H9 (cell line): Measurements from ENCODE around the gene ARHGEF16. TPM values are rescaled to one million over a fixed set of nuclear protein-coding genes. Genes with fewer than 3 reads are reported as not detected.

Experiments used
- DNase-seq: peaks from one replicate; pipeline ENCODE4 v3.0.0-alpha.2; 2017
- H2AFZ ChIP-seq: one replicate; pipeline ENCODE4 v1.6.1; 2013; ENCODE audit warnings: mild to moderate bottlenecking, low read length, control low read depth, moderate library complexity
- H2AK5ac ChIP-seq: 2 replicates; pipeline ENCODE4 v1.6.1; 2013; ENCODE audit warnings: low read length, control low read depth, mixed read lengths; ENCODE audit not compliant: insufficient read length
- H2BK120ac ChIP-seq: one replicate; pipeline ENCODE4 v1.6.1; 2013; ENCODE audit warnings: low read depth, mild to moderate bottlenecking, low read length, control low read depth, inconsistent platforms; ENCODE audit not compliant: poor library complexity, severe bottlenecking
- H2BK12ac ChIP-seq: 2 replicates; pipeline ENCODE4 v1.6.1; 2013; ENCODE audit warnings: low read length, control low read depth, mixed read lengths, low read depth; ENCODE audit not compliant: insufficient read length
- H2BK15ac ChIP-seq: 2 replicates; pipeline ENCODE4 v1.6.1; 2013; ENCODE audit warnings: low read depth, low read length, control low read depth
- H2BK20ac ChIP-seq: one replicate; pipeline ENCODE4 v1.6.1; 2013; ENCODE audit warnings: low read depth, mild to moderate bottlenecking, low read length, control low read depth, inconsistent platforms; ENCODE audit not compliant: poor library complexity, severe bottlenecking
- H2BK5ac ChIP-seq: 2 replicates; pipeline ENCODE4 v1.6.1; 2013; ENCODE audit warnings: low read length, control low read depth, mixed read lengths; ENCODE audit not compliant: insufficient read length
- H3K14ac ChIP-seq: 2 replicates; pipeline ENCODE4 v1.6.1; 2013; ENCODE audit warnings: low read length, control low read depth; ENCODE audit not compliant: insufficient read depth
- H3K18ac ChIP-seq: 2 replicates; pipeline ENCODE4 v1.6.1; 2013; ENCODE audit warnings: low read depth, mild to moderate bottlenecking, mixed read lengths, low read length, control low read depth; ENCODE audit not compliant: insufficient read length
- H3K23ac ChIP-seq: 2 replicates; pipeline ENCODE4 v1.6.1; 2013; ENCODE audit warnings: low read length, control low read depth, mixed read lengths, low read depth; ENCODE audit not compliant: insufficient read length
- H3K23me2 ChIP-seq: 2 replicates; pipeline ENCODE4 v1.6.1; 2013; ENCODE audit warnings: low read depth, mild to moderate bottlenecking, mixed read lengths, low read length, control low read depth; ENCODE audit not compliant: insufficient read length, poor library complexity, severe bottlenecking
- H3K27ac ChIP-seq: 2 replicates; pipeline ENCODE4 v1.5.1; 2013; ENCODE audit warnings: low read length, control low read depth, mixed read lengths, low read depth; ENCODE audit not compliant: insufficient read length
- H3K27me3 ChIP-seq: 2 replicates; pipeline ENCODE4 v1.6.1; 2013; ENCODE audit warnings: low read length, control low read depth, inconsistent platforms; ENCODE audit not compliant: insufficient read depth
- H3K4ac ChIP-seq: 2 replicates; pipeline ENCODE4 v1.6.1; 2013; ENCODE audit warnings: low read depth, mild to moderate bottlenecking, control low read depth, inconsistent platforms, low read length, moderate library complexity
- H3K4me1 ChIP-seq: 2 replicates; pipeline ENCODE4 v1.6.1; 2013; ENCODE audit warnings: low read length, control low read depth, inconsistent platforms; ENCODE audit not compliant: insufficient read depth
- H3K4me2 ChIP-seq: 2 replicates; pipeline ENCODE4 v1.6.1; 2013; ENCODE audit warnings: low read length, control low read depth, mixed read lengths; ENCODE audit not compliant: insufficient read length, insufficient read depth
- H3K56ac ChIP-seq: 2 replicates; pipeline ENCODE4 v1.6.1; 2013; ENCODE audit warnings: low read depth, mild to moderate bottlenecking, mixed read lengths, low read length, control low read depth; ENCODE audit not compliant: insufficient read length
- H3K79me1 ChIP-seq: 2 replicates; pipeline ENCODE4 v1.6.1; 2013; ENCODE audit warnings: low read depth, mild to moderate bottlenecking, moderate library complexity, low read length, control low read depth, inconsistent platforms; ENCODE audit not compliant: insufficient read depth, poor library complexity, severe bottlenecking
- H3K79me2 ChIP-seq: 2 replicates; pipeline ENCODE4 v1.6.1; 2013; ENCODE audit warnings: low read length, control low read depth, inconsistent platforms; ENCODE audit not compliant: insufficient read depth
- H3K9ac ChIP-seq: 2 replicates; pipeline ENCODE4 v1.6.1; 2013; ENCODE audit warnings: low read length, control low read depth, mixed read lengths; ENCODE audit not compliant: insufficient read length; ENCODE audit errors: extremely low read depth
- H3K9me3 ChIP-seq: one replicate; pipeline ENCODE4 v1.6.1; 2013; ENCODE audit warnings: low read depth, low read length, inconsistent platforms; ENCODE audit not compliant: control insufficient read depth
- H3T11ph ChIP-seq: one replicate; pipeline ENCODE4 v1.6.1; 2013; ENCODE audit warnings: mild to moderate bottlenecking, low read length, control low read depth, inconsistent platforms
- H4K20me1 ChIP-seq: one replicate; pipeline ENCODE4 v1.6.1; 2013; ENCODE audit not compliant: control insufficient read depth, insufficient read length, insufficient read depth
- H4K5ac ChIP-seq: 2 replicates; pipeline ENCODE4 v1.6.1; 2013; ENCODE audit warnings: low read depth, mild to moderate bottlenecking, mixed read lengths, low read length, control low read depth; ENCODE audit not compliant: insufficient read length
- H4K8ac ChIP-seq: replicated peaks from 2 replicates; pipeline ENCODE4 v1.6.1; 2013; ENCODE audit warnings: low read length, control low read depth, mixed read lengths, low read depth; ENCODE audit not compliant: insufficient read length
- H4K91ac ChIP-seq: 2 replicates; pipeline ENCODE4 v1.6.1; 2013; ENCODE audit warnings: low read depth, mild to moderate bottlenecking, moderate library complexity, mixed read lengths, low read length, control low read depth; ENCODE audit not compliant: insufficient read length
- H3K27ac Mint-ChIP-seq, 3 experiments: 2 replicates in 2 of 3; 3 replicates in 1 of 3; pipeline ENCODE4 v1.8.0; 2020 to 2021; ENCODE audit warnings: mixed read lengths in 3 of 3, mild to moderate bottlenecking in 1 of 3, moderate library complexity in 1 of 3
- H3K27me3 Mint-ChIP-seq: 2 replicates; pipeline ENCODE4 v1.8.0; 2021; ENCODE audit warnings: low read depth, mild to moderate bottlenecking, moderate library complexity, mixed read lengths
- H3K36me3 Mint-ChIP-seq, 3 experiments: 2 replicates in 2 of 3; 3 replicates in 1 of 3; pipeline ENCODE4 v1.8.0; 2020 to 2021; ENCODE audit warnings: low read depth in 3 of 3, mixed read lengths in 3 of 3; ENCODE audit not compliant: insufficient read depth in 1 of 3
- H3K4me1 Mint-ChIP-seq, 2 experiments: 2 replicates each; pipeline ENCODE4 v1.8.0; 2020; ENCODE audit warnings: mixed read lengths in 2 of 2
- H3K4me3 Mint-ChIP-seq, 2 experiments: 2 replicates in 1 of 2; 3 replicates in 1 of 2; pipeline ENCODE4 v1.8.0; 2020 to 2021; ENCODE audit warnings: mild to moderate bottlenecking in 2 of 2, mixed read lengths in 2 of 2, moderate library complexity in 1 of 2
- H3K9me3 Mint-ChIP-seq, 2 experiments: 2 replicates in 1 of 2; 3 replicates in 1 of 2; pipeline ENCODE4 v1.8.0; 2020; ENCODE audit warnings: mild to moderate bottlenecking in 2 of 2, mixed read lengths in 2 of 2, moderate library complexity in 1 of 2
- CTCF ChIP-seq: fragments of 200-600 bp; sonication (generic); conservative IDR thresholded peaks from 3 replicates; pipeline ENCODE4 v1.8.0; 2021; ENCODE audit warnings: antibody characterized with exemption, mild to moderate bottlenecking
- WGBS: extraction: QIAGEN DNeasy Blood & Tissue Kit; methylation state at CpG from one replicate; pipeline ENCODE4 v1.1.7; 2013; ENCODE audit warnings: missing lambda C conversion rate, low lambda C conversion rate, mixed read lengths; ENCODE audit not compliant: insufficient read length; ENCODE audit errors: extremely low coverage; 5-methylcytosine and 5-hydroxymethylcytosine counted together
- total RNA-seq: library from RNA; stranded (reverse); gene quantifications from 2 replicates; pipeline ENCODE4 v1.2.1, GENCODE V29; 2021

Gene ARHGEF16
- total RNA-seq, 1 experiment from 2014 or later, result 48.5 TPM

- Histone ChIP-seq H3K23me2 (no peaks in the 10 kb centered on the region), H3K56ac (no peak overlapping the region), H3T11ph (no peak overlapping the region), H4K20me1 (peaks cover 3% of the 10 kb centered on the region), H3K27ac (no peak overlapping the region), H4K8ac (no peak overlapping the region), H3K79me2 (no peaks in the 10 kb centered on the region; the same call in 1 of the 2 replicates), H3K23ac (no peak overlapping the region), H3K9me3 (no peaks in the 10 kb centered on the region), H3K4ac (no peak overlapping the region), H3K14ac (no peak overlapping the region), H2BK15ac (no peak overlapping the region), H2BK20ac (no peak overlapping the region), H2BK120ac (no peak overlapping the region), H4K5ac (no peak overlapping the region), H3K27me3 (no peaks in the 10 kb centered on the region), H2AFZ (no peak overlapping the region), H3K18ac (no peak overlapping the region), H3K9ac (no peak overlapping the region), H2AK5ac (no peak overlapping the region), H3K79me1 (no peaks in the 10 kb centered on the region), H2BK12ac (no peak overlapping the region), H2BK5ac (no peak overlapping the region), H3K4me1 (no peaks in the 10 kb centered on the region), H3K4me2 (no peak overlapping the region), H4K91ac (no peak overlapping the region)
- Mint-ChIP-seq H3K27me3 (peaks cover 1% of the 10 kb centered on the region), H3K27ac (no peak overlapping the region), H3K4me1 (no peaks in the 10 kb centered on the region), H3K4me3 (no peak overlapping the region), H3K36me3 (peaks cover 0 to 5% (median 0%) of the 10 kb centered on the region in 3 experiments; a peak in 2 of 7 replicates), H3K9me3 (no peaks in the 10 kb centered on the region; a peak in 2 of 5 replicates)
- TF ChIP-seq CTCF, result no peak
- no peak for DNase-seq
- WGBS, result no CpG with 5 or more reads among the region's 13 CpGs
Observed at GRCh38 chr1:3522112-3522511, 67.6 kb downstream of the ARHGEF16 start.
